Endodermal cell (in vitro differentiated cells): ENCODE results near the gene SH3BP1. TPM values are rescaled to one million over a fixed set of nuclear protein-coding genes. Genes with fewer than 3 reads are reported as not detected.

Experiments
- DNase-seq: peaks from one replicate; pipeline ENCODE4 v3.0.0-alpha.2; 2017
- H3K27ac ChIP-seq: 2 replicates; pipeline ENCODE4 v1.5.1; 2013; ENCODE audit warnings: mild to moderate bottlenecking, low read depth, low read length, moderate library complexity
- H3K27me3 ChIP-seq: 2 replicates; pipeline ENCODE4 v1.6.1; 2013; ENCODE audit warnings: mild to moderate bottlenecking, low read length, moderate library complexity; ENCODE audit not compliant: insufficient read depth, control insufficient read depth, poor library complexity, severe bottlenecking
- H3K36me3 ChIP-seq: 2 replicates; pipeline ENCODE4 v1.7.0; 2013; ENCODE audit warnings: mild to moderate bottlenecking, low read length, moderate library complexity; ENCODE audit not compliant: control insufficient read depth, insufficient read depth
- H3K4me1 ChIP-seq: one replicate; pipeline ENCODE4 v1.7.0; 2013; ENCODE audit warnings: low read length; ENCODE audit not compliant: control insufficient read depth, insufficient read depth
- H3K4me3 ChIP-seq: 2 replicates; pipeline ENCODE4 v1.5.1; 2013; ENCODE audit warnings: mild to moderate bottlenecking, low read length, moderate library complexity
- H3K9ac ChIP-seq: 2 replicates; pipeline ENCODE4 v1.6.1; 2013; ENCODE audit warnings: mild to moderate bottlenecking, low read length, moderate library complexity; ENCODE audit not compliant: poor library complexity, severe bottlenecking; ENCODE audit errors: extremely low read depth
- H3K9me3 ChIP-seq: 2 replicates; pipeline ENCODE4 v1.6.1; 2013; ENCODE audit warnings: mild to moderate bottlenecking, low read length, moderate library complexity; ENCODE audit not compliant: control insufficient read depth
- H3K27ac Mint-ChIP-seq: 2 replicates; pipeline ENCODE4 v1.8.0; 2020; ENCODE audit warnings: mixed read lengths
- H3K27me3 Mint-ChIP-seq: 2 replicates; pipeline ENCODE4 v1.8.0; 2021; ENCODE audit warnings: mild to moderate bottlenecking, mixed read lengths; ENCODE audit not compliant: insufficient read depth
- H3K36me3 Mint-ChIP-seq: 2 replicates; pipeline ENCODE4 v1.8.0; 2020; ENCODE audit warnings: low read depth, mixed read lengths
- H3K4me1 Mint-ChIP-seq: 2 replicates; pipeline ENCODE4 v1.8.0; 2020; ENCODE audit warnings: mixed read lengths
- H3K4me3 Mint-ChIP-seq: 2 replicates; pipeline ENCODE4 v1.8.0; 2020; ENCODE audit warnings: mild to moderate bottlenecking, moderate library complexity, mixed read lengths
- H3K9me3 Mint-ChIP-seq: 2 replicates; pipeline ENCODE4 v1.8.0; 2020; ENCODE audit warnings: mild to moderate bottlenecking, mixed read lengths
- WGBS, 2 experiments: methylation state at CpG; one replicate each; pipeline versions ENCODE4 v1.1.5 to v1.1.7; 2013; ENCODE audit warnings: missing lambda C conversion rate in 2 of 2, mixed read lengths in 1 of 2; ENCODE audit not compliant: insufficient coverage in 1 of 2, insufficient read length in 1 of 2; 5-methylcytosine and 5-hydroxymethylcytosine counted together
- total RNA-seq, 2 donors: library from RNA; stranded (reverse); fragmentation: NEBNext Ultra II Directional in 1 of 2; extraction: Animal tissue kit (Norgen Biotek cat#: 25700) in 1 of 2; gene quantifications; 2 replicates in 1 of 2; 3 replicates in 1 of 2; pipeline ENCODE4 v1.2.1, GENCODE V29; 2021
- TF ChIP-seq, protein P1 (sequence below): fragments of 200-600 bp; sonication (generic); conservative IDR thresholded peaks from 2 replicates; pipeline ENCODE4 v1.5.0; 2021; ENCODE audit warnings: antibody characterized with exemption, mild to moderate bottlenecking

SH3BP1 gene
- total RNA-seq, 2 donors from 2014 or later = 37.7 to 38.6 TPM

- no peaks in the 10 kb centered on the region for H3K27me3 Mint-ChIP-seq
- DNase-seq = no peak
- peaks cover 2% of the 10 kb centered on the region for H3K4me1 Mint-ChIP-seq
- no peak overlapping the region for H3K4me3 ChIP-seq
- H3K27ac ChIP-seq = no peak overlapping the region
- 91 to 95% methylated on average over 4 to 6 of the region's 6 CpGs for WGBS, 2 experiments
- TF ChIP-seq, protein P1, sequence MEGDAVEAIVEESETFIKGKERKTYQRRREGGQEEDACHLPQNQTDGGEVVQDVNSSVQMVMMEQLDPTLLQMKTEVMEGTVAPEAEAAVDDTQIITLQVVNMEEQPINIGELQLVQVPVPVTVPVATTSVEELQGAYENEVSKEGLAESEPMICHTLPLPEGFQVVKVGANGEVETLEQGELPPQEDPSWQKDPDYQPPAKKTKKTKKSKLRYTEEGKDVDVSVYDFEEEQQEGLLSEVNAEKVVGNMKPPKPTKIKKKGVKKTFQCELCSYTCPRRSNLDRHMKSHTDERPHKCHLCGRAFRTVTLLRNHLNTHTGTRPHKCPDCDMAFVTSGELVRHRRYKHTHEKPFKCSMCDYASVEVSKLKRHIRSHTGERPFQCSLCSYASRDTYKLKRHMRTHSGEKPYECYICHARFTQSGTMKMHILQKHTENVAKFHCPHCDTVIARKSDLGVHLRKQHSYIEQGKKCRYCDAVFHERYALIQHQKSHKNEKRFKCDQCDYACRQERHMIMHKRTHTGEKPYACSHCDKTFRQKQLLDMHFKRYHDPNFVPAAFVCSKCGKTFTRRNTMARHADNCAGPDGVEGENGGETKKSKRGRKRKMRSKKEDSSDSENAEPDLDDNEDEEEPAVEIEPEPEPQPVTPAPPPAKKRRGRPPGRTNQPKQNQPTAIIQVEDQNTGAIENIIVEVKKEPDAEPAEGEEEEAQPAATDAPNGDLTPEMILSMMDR = no peak
- H3K9me3 Mint-ChIP-seq = no peaks in the 10 kb centered on the region
- peaks cover 37% of the 10 kb centered on the region for H3K36me3 ChIP-seq
- no peaks in the 10 kb centered on the region for H3K4me1 ChIP-seq
- no peak overlapping the region for H3K27ac Mint-ChIP-seq
- H3K4me3 Mint-ChIP-seq = no peak overlapping the region
- H3K9me3 ChIP-seq = no peaks in the 10 kb centered on the region
- H3K36me3 Mint-ChIP-seq = peaks cover 23% of the 10 kb centered on the region
- H3K27me3 ChIP-seq = no peaks in the 10 kb centered on the region
- no peak overlapping the region for H3K9ac ChIP-seq
These were observed 15.5 kb upstream of the SH3BP1 start for GRCh38 chr22:37624017-37624365.

DNA sequence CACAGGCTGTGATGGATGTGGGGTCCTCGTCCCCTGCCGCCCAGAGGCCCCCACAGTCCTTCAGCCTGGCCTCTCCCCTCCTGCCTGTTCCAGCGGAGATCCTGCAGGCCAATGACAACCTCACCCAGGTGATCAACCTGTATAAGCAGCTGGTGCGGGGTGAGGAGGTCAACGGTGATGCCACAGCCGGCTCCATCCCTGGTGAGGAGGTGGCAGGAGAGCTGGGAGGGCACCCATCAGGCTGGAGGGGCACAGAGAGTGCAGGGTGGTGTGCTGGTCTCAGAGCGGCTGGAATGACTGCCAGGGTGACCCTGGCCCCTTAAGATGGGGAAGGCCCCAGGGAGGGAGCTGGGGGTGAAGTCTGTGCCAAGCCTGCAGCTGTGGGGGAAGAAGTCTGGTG is 14.6 kb upstream of the SH3BP1 start:
- Mint-ChIP-seq H3K27me3 (no peaks in the 10 kb centered on the region), H3K36me3 (peaks cover 19% of the 10 kb centered on the region), H3K4me3 (no peak overlapping the region), H3K9me3 (no peaks in the 10 kb centered on the region), H3K27ac (no peak overlapping the region), H3K4me1 (peaks cover 2% of the 10 kb centered on the region)
- Histone ChIP-seq H3K36me3 (peaks cover 37% of the 10 kb centered on the region), H3K27ac (no peak overlapping the region), H3K4me1 (no peaks in the 10 kb centered on the region), H3K27me3 (no peaks in the 10 kb centered on the region), H3K4me3 (no peak overlapping the region), H3K9ac (no peak overlapping the region), H3K9me3 (no peaks in the 10 kb centered on the region)
- 96 to 98% methylated on average over 5 to 7 of the region's 7 CpGs for WGBS, 2 experiments
- TF ChIP-seq, protein P1 = no peak
- DNase-seq = no peak

DNA sequence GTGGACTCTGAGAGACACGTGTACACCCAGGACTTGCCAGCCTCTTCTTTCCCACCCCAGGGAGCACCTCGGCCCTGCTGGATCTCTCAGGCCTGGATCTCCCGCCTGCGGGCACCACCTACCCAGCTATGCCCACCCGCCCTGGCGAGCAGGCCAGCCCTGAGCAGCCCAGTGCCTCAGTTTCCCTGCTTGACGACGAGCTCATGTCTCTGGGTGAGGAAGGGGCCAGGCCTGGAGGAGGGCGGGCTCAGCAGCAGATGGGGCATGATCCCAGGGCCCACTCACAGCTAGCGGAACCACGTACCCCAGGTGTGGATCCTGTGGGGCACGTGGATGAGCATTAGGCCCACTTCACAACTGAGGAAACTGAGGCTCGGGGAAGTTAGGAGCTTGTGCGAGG is 13.7 kb upstream of the SH3BP1 start:
- no peak overlapping the region for H3K27ac Mint-ChIP-seq
- H3K36me3 Mint-ChIP-seq = peaks cover 14% of the 10 kb centered on the region

More for the DNA sequence above, 13.7 kb upstream of the SH3BP1 start:
- Mint-ChIP-seq H3K27me3 (no peaks in the 10 kb centered on the region), H3K9me3 (no peaks in the 10 kb centered on the region), H3K4me1 (peaks cover 2% of the 10 kb centered on the region), H3K4me3 (no peak overlapping the region)
- no peak overlapping the region for H3K4me3 ChIP-seq
- TF ChIP-seq, protein P1 = no peak
- 91 to 93% methylated on average over 9 to 14 of the region's 14 CpGs for WGBS, 2 experiments
- peaks cover 31% of the 10 kb centered on the region for H3K36me3 ChIP-seq
- H3K27ac ChIP-seq = no peak overlapping the region
- H3K27me3 ChIP-seq = no peaks in the 10 kb centered on the region
- H3K9me3 ChIP-seq = no peaks in the 10 kb centered on the region
- H3K4me1 ChIP-seq = no peaks in the 10 kb centered on the region
- no peak overlapping the region for H3K9ac ChIP-seq
- DNase-seq = no peak
